Measurements from ENCODE around the gene TMED7. TPM values are rescaled to one million over a fixed set of nuclear protein-coding genes. Genes with fewer than 3 reads are reported as not detected.

The TMED7 gene
- total and polyA plus RNA-seq, 2 of the 4 experiments (the other 2 are of a cell fraction), result 75.6 to 86.7 TPM

DNA sequence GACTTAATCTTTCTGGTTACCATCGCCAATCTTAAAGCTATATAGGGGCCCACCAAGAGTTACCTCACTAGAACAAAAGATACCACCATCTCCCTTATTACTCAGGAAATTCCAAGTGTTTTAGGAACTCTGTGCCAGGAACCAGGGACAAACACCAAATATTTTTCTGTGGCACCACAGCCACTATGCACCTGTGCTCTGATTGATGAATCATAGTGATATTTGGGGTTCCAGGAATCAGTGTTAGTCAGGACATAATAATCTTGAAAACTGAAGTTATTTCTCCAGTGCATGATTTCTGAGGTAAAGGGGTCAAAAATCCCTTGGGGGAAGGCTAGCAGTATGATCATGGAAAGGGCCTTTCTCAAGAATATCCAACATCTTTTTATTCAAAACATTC lies 10.2 kb upstream of the TMED7 start:
- Histone ChIP-seq H2AFZ (replicated peaks; ENCODE audit: low read length, poor library complexity) (no peak overlapping the region), H4K8ac (ENCODE audit: low read depth in 2 of 2, low read length in 2 of 2) (no peak overlapping the region), H2BK15ac (ENCODE audit: low read depth, low read length) (no peak overlapping the region), H3K4ac (ENCODE audit: low read depth, low read length) (no peak overlapping the region), H3K23ac (ENCODE audit: low read depth, low read length) (no peak overlapping the region), H3K9me3 (ENCODE audit: control insufficient read depth, insufficient read depth, low read length) (no peaks in the 10 kb centered on the region), H3K18ac (ENCODE audit: low read depth, low read length) (no peak overlapping the region), H3K9ac (ENCODE audit: low read depth, low read length) (no peak overlapping the region), H3K79me1 (ENCODE audit: low read depth in 1 of 2, low read length in 2 of 2) (no peaks in the 10 kb centered on the region), H4K20me1 (ENCODE audit: insufficient read depth, low read length) (no peaks in the 10 kb centered on the region), H3K27ac (ENCODE audit: insufficient read depth, low read length) (no peak overlapping the region), H2BK20ac (ENCODE audit: low read depth, low read length) (no peak overlapping the region), H2BK120ac (ENCODE audit: low read depth, low read length) (no peak overlapping the region), H3K27me3 (ENCODE audit: control insufficient read depth, insufficient read depth, low read length) (peaks cover 3% of the 10 kb centered on the region), H2AK9ac (replicated peaks; ENCODE audit: low read depth, low read length, poor library complexity) (no peak overlapping the region), H3K4me2 (ENCODE audit: low read depth, low read length) (no peak overlapping the region), H3K56ac (ENCODE audit: extremely low read depth, insufficient read depth, low read length) (no peak overlapping the region), H3K9me1 (ENCODE audit: insufficient read depth, low read length) (no peaks in the 10 kb centered on the region), H3K4me1 (ENCODE audit: control insufficient read depth, insufficient read depth, low read length) (no peaks in the 10 kb centered on the region), H3K36me3 (ENCODE audit: control insufficient read depth, insufficient read depth, low read length) (no peaks in the 10 kb centered on the region), H3K14ac (replicated peaks; ENCODE audit: low read depth, low read length) (no peak overlapping the region), H3K4me3 (ENCODE audit: insufficient read depth, low read depth, low read length) (no peak overlapping the region), H4K5ac (ENCODE audit: low read depth, low read length) (no peak overlapping the region), H2AK5ac (ENCODE audit: low read depth, low read length) (no peak overlapping the region), H2BK5ac (ENCODE audit: low read depth, low read length, poor library complexity, severe bottlenecking) (no peak overlapping the region), H4K91ac (ENCODE audit: insufficient read depth, low read depth, low read length) (no peak overlapping the region)
- in situ Hi-C loops (cut with MboI; ENCODE audit: low sequenced_read_pairs) (no loop called here), dilution Hi-C loops (cut with HindIII; ENCODE audit: low sequenced_read_pairs, unreplicated experiment) (no loop called here), intact Hi-C loops (cut with micrococcal nuclease) (no loop called here)
- ATAC-seq (ENCODE audit: low read depth) (no peak), DNase-seq (no peak)
- TF ChIP-seq, protein P1, sequence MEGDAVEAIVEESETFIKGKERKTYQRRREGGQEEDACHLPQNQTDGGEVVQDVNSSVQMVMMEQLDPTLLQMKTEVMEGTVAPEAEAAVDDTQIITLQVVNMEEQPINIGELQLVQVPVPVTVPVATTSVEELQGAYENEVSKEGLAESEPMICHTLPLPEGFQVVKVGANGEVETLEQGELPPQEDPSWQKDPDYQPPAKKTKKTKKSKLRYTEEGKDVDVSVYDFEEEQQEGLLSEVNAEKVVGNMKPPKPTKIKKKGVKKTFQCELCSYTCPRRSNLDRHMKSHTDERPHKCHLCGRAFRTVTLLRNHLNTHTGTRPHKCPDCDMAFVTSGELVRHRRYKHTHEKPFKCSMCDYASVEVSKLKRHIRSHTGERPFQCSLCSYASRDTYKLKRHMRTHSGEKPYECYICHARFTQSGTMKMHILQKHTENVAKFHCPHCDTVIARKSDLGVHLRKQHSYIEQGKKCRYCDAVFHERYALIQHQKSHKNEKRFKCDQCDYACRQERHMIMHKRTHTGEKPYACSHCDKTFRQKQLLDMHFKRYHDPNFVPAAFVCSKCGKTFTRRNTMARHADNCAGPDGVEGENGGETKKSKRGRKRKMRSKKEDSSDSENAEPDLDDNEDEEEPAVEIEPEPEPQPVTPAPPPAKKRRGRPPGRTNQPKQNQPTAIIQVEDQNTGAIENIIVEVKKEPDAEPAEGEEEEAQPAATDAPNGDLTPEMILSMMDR (conservative IDR thresholded peaks at IDR 0.05; ENCODE audit: low read depth, low read length), result no peak
- no peak for TF ChIP-seq RFX5 (IDR thresholded peaks at IDR 0.05; ENCODE audit: low read depth, low read length)
- no peak for TF ChIP-seq CEBPB (IDR thresholded peaks at IDR 0.05; ENCODE audit: low read depth, low read length)
- no peak for TF ChIP-seq RCOR1 (IDR thresholded peaks at IDR 0.05; ENCODE audit: insufficient replicate concordance, low read length)
- TF ChIP-seq POLR2A (IDR thresholded peaks at IDR 0.05; ENCODE audit: low read depth, low read length), result no peak
- POLR2A ChIA-PET (ENCODE audit: unreplicated experiment), result no interaction called here
- CTCF ChIA-PET, result interaction anchor here (2.0 kb wide), 1 partner anchor 432 kb away, joined by 9 read pairs; no protein-coding TSS in a partner anchor
- BruUV-seq (replicated peaks), result no TSS peak
- WGBS, 2 experiments (ENCODE audit: extremely low coverage in 2 of 2, insufficient read length in 1 of 2), result no CpG with 5 or more reads among the region's 1 CpG
